OCI-LY3 (cell line): ENCODE measurements around the gene ATP2C1.

ENCODE experiments used
- EZH2phosphoT487 ChIP-seq: fragments of 200-600 bp; shearing (Covaris generic); IDR thresholded peaks from 2 replicates; pipeline ENCODE4 v1.6.1; 2018; ENCODE audit warnings: antibody characterized with exemption, mixed run types, low read depth
- TF ChIP-seq, protein P1 (sequence below): fragments of 200-600, 300-600 bp; sonication (generic); IDR thresholded peaks from 2 replicates; pipeline ENCODE4 v1.5.1; 2014; ENCODE audit warnings: antibody characterized with exemption, low read length, low read depth

DNA sequence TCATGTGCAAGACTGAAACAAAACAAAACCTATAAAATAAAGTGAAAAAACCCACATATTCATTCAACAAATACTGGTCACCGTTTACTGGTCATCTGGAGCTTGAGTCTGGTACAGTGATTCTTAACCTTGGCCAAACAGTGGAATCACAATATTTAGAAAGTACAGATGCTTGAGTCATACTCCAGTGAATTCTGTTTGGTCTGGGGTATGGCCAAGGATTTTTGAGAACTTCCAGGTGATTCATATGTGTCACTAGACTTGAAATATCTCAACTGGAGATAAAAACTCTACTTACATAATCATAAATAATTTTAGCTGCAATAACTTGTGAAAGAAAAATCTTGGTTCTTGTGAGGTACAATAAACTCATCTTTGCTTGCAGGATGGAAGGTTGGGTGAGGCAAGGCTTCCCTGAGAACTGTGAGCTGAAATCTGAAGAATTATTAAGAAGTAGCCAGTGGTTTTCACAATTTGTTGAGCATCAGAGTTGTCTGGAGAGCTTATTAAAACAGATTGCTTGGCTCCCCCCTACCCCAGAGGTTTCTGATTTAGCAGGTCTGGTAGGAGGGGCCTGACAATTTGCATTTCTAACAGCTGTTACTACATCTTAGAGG, 142.4 kb downstream of the ATP2C1 start:
- TF ChIP-seq, protein P1, sequence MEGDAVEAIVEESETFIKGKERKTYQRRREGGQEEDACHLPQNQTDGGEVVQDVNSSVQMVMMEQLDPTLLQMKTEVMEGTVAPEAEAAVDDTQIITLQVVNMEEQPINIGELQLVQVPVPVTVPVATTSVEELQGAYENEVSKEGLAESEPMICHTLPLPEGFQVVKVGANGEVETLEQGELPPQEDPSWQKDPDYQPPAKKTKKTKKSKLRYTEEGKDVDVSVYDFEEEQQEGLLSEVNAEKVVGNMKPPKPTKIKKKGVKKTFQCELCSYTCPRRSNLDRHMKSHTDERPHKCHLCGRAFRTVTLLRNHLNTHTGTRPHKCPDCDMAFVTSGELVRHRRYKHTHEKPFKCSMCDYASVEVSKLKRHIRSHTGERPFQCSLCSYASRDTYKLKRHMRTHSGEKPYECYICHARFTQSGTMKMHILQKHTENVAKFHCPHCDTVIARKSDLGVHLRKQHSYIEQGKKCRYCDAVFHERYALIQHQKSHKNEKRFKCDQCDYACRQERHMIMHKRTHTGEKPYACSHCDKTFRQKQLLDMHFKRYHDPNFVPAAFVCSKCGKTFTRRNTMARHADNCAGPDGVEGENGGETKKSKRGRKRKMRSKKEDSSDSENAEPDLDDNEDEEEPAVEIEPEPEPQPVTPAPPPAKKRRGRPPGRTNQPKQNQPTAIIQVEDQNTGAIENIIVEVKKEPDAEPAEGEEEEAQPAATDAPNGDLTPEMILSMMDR = no peak
- TF ChIP-seq EZH2phosphoT487 = no peak
